ENCODE measurements around the gene NFIX. TPM values are rescaled to one million over a fixed set of nuclear protein-coding genes. Genes with fewer than 3 reads are reported as not detected.

NFIX gene
- total RNA-seq, 2 donors from 2014 or later = 117 to 133 TPM

GRCh38 chr19:13101590-13102415 is 106.5 kb downstream of the NFIX start:
- DNase-seq (no peak), ATAC-seq (no peak)
- intact Hi-C loops (cut with DNase I) = loop anchor here in 1 of 2 donors (5.0 kb wide), 1 partner anchor 50 kb away; the partner anchor contains the start of genes IER2 and STX10

GRCh38 chr19:13102416-13102665 is 107.1 kb downstream of the NFIX start:
- ATAC-seq (no peak), DNase-seq (no peak)
- intact Hi-C loops (cut with DNase I) = loop anchor here in 1 of 2 donors (5.0 kb wide), 1 partner anchor 50 kb away; the partner anchor contains the start of genes IER2 and STX10

GRCh38 chr19:13102666-13103580 is 107.6 kb downstream of the NFIX start, which contains the start of gene LYL1:
TSS of gene LYL1 (minus strand) at chr19:13102858. CDS start at chr19:13101171, 1,687 bp downstream.
- peak; percentile 92 for DNase-seq
- intact Hi-C loops (cut with DNase I) = loop anchor here in 1 of 2 donors (5.0 kb wide), 1 partner anchor 49 kb away; the partner anchor contains the start of genes IER2 and STX10
- peak; percentile 75 to 80 for ATAC-seq

- DNase-seq = no peak
- no peak for ATAC-seq
- intact Hi-C loops (cut with DNase I) = loop anchor here in 1 of 2 donors (5.0 kb wide), 1 partner anchor 49 kb away; the partner anchor contains the start of genes IER2 and STX10
These were observed 108.5 kb downstream of the NFIX start for GRCh38 chr19:13103581-13104359.

- ATAC-seq = peak; percentile 12 to 21
- intact Hi-C loops (cut with DNase I) = loop anchor here in 1 of 2 donors (5.0 kb wide), 1 partner anchor 48 kb away; the partner anchor contains the start of genes IER2 and STX10
These were observed 109.1 kb downstream of the NFIX start for GRCh38 chr19:13104360-13104847.

GRCh38 chr19:13104848-13105711 is 109.8 kb downstream of the NFIX start:
- intact Hi-C loops (cut with DNase I) = loop anchor here in 1 of 2 donors (5.0 kb wide), 1 partner anchor 47 kb away; the partner anchor contains the start of genes IER2 and STX10
- no peak for DNase-seq
- ATAC-seq = no peak

More at GRCh38 chr19:13104360-13104847, 109.1 kb downstream of the NFIX start:
- DNase-seq = peak; percentile 85

GRCh38 chr19:13109361-13110098 is 114.3 kb downstream of the NFIX start:
- intact Hi-C loops (cut with DNase I) = no loop called here
- ATAC-seq = no peak
- no peak for DNase-seq

- no peak for DNase-seq
- ATAC-seq = no peak
- intact Hi-C loops (cut with DNase I) = no loop called here
These were observed 114.9 kb downstream of the NFIX start for GRCh38 chr19:13110099-13110610.

GRCh38 chr19:13112555-13112954 is 117.3 kb downstream of the NFIX start:
- intact Hi-C loops (cut with DNase I) = no loop called here
- ATAC-seq = no peak

GRCh38 chr19:13115936-13116281 is 120.6 kb downstream of the NFIX start:
- no peak for DNase-seq
- no peak for ATAC-seq
- intact Hi-C loops (cut with DNase I) = no loop called here

More at GRCh38 chr19:13112555-13112954, 117.3 kb downstream of the NFIX start:
- DNase-seq = no peak

GRCh38 chr19:13116282-13117175 is 121.3 kb downstream of the NFIX start, which contains the start of gene TRMT1:
TSS of gene TRMT1 (minus strand) at chr19:13116740. CDS start at chr19:13116399, 341 bp downstream.
- DNase-seq = peak; percentile 95
- ATAC-seq = peak; percentile 79 to 83
- intact Hi-C loops (cut with DNase I) = no loop called here

- ATAC-seq (peak; percentile 1 to 2), DNase-seq (no peak)
- intact Hi-C loops (cut with DNase I) = no loop called here
These were observed 122.0 kb downstream of the NFIX start for GRCh38 chr19:13117176-13117771.

- DNase-seq = peak; percentile 91
- intact Hi-C loops (cut with DNase I) = no loop called here
- ATAC-seq = peak; percentile 95 to 98
These were observed 122.6 kb downstream of the NFIX start, which contains the start of gene NACC1 for GRCh38 chr19:13117772-13118423. TSS of gene NACC1 (plus strand) at chr19:13118264. CDS start at chr19:13135208, 16,944 bp downstream.

GRCh38 chr19:13118424-13119193 is 123.3 kb downstream of the NFIX start:
- intact Hi-C loops (cut with DNase I) = no loop called here
- ATAC-seq = peak in 1 of 2 donors; percentile 19

More at GRCh38 chr19:13118424-13119193, 123.3 kb downstream of the NFIX start:
- peak; percentile 59 for DNase-seq
